ENCODE results near the gene COG5.

DNA sequence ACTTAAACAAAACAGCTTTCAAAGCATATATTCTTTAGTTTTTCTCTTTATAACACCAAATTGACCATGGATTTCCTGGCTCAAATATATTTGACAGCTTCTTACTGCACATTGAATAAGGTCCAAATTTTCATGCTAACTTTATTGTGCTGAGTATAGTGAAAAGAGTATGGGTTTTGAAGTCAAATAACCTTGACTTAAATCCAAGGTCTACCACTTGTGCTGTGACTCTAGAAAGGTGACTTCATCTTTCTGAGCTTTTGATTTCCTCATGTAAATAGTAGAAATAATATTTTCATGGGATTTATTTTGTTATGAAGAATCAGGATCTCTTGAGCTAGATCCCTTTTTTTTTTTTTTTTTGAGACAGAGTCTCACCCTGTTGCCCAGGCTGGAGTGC, 233.2 kb downstream of the COG5 start:
- no peak for TF ChIP-seq SMARCE1 (IDR thresholded peaks at IDR 0.05)
- TF ChIP-seq, protein P1, sequence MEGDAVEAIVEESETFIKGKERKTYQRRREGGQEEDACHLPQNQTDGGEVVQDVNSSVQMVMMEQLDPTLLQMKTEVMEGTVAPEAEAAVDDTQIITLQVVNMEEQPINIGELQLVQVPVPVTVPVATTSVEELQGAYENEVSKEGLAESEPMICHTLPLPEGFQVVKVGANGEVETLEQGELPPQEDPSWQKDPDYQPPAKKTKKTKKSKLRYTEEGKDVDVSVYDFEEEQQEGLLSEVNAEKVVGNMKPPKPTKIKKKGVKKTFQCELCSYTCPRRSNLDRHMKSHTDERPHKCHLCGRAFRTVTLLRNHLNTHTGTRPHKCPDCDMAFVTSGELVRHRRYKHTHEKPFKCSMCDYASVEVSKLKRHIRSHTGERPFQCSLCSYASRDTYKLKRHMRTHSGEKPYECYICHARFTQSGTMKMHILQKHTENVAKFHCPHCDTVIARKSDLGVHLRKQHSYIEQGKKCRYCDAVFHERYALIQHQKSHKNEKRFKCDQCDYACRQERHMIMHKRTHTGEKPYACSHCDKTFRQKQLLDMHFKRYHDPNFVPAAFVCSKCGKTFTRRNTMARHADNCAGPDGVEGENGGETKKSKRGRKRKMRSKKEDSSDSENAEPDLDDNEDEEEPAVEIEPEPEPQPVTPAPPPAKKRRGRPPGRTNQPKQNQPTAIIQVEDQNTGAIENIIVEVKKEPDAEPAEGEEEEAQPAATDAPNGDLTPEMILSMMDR (IDR thresholded peaks at IDR 0.05 in 2 of 3, conservative IDR thresholded peaks at IDR 0.05 in 1 of 3; ENCODE audit: insufficient read depth in 2 of 3, low read depth in 1 of 3, low read length in 3 of 3) = no peak
- TF ChIP-seq, protein P2, sequence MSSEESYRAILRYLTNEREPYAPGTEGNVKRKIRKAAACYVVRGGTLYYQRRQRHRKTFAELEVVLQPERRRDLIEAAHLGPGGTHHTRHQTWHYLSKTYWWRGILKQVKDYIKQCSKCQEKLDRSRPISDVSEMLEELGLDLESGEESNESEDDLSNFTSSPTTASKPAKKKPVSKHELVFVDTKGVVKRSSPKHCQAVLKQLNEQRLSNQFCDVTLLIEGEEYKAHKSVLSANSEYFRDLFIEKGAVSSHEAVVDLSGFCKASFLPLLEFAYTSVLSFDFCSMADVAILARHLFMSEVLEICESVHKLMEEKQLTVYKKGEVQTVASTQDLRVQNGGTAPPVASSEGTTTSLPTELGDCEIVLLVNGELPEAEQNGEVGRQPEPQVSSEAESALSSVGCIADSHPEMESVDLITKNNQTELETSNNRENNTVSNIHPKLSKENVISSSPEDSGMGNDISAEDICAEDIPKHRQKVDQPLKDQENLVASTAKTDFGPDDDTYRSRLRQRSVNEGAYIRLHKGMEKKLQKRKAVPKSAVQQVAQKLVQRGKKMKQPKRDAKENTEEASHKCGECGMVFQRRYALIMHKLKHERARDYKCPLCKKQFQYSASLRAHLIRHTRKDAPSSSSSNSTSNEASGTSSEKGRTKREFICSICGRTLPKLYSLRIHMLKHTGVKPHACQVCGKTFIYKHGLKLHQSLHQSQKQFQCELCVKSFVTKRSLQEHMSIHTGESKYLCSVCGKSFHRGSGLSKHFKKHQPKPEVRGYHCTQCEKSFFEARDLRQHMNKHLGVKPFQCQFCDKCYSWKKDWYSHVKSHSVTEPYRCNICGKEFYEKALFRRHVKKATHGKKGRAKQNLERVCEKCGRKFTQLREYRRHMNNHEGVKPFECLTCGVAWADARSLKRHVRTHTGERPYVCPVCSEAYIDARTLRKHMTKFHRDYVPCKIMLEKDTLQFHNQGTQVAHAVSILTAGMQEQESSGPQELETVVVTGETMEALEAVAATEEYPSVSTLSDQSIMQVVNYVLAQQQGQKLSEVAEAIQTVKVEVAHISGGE (CRISPR knock-in tag; IDR thresholded peaks at IDR 0.05) = no peak
- TF ChIP-seq HDAC1 (IDR thresholded peaks at IDR 0.05) = no peak
- TF ChIP-seq, protein P3, sequence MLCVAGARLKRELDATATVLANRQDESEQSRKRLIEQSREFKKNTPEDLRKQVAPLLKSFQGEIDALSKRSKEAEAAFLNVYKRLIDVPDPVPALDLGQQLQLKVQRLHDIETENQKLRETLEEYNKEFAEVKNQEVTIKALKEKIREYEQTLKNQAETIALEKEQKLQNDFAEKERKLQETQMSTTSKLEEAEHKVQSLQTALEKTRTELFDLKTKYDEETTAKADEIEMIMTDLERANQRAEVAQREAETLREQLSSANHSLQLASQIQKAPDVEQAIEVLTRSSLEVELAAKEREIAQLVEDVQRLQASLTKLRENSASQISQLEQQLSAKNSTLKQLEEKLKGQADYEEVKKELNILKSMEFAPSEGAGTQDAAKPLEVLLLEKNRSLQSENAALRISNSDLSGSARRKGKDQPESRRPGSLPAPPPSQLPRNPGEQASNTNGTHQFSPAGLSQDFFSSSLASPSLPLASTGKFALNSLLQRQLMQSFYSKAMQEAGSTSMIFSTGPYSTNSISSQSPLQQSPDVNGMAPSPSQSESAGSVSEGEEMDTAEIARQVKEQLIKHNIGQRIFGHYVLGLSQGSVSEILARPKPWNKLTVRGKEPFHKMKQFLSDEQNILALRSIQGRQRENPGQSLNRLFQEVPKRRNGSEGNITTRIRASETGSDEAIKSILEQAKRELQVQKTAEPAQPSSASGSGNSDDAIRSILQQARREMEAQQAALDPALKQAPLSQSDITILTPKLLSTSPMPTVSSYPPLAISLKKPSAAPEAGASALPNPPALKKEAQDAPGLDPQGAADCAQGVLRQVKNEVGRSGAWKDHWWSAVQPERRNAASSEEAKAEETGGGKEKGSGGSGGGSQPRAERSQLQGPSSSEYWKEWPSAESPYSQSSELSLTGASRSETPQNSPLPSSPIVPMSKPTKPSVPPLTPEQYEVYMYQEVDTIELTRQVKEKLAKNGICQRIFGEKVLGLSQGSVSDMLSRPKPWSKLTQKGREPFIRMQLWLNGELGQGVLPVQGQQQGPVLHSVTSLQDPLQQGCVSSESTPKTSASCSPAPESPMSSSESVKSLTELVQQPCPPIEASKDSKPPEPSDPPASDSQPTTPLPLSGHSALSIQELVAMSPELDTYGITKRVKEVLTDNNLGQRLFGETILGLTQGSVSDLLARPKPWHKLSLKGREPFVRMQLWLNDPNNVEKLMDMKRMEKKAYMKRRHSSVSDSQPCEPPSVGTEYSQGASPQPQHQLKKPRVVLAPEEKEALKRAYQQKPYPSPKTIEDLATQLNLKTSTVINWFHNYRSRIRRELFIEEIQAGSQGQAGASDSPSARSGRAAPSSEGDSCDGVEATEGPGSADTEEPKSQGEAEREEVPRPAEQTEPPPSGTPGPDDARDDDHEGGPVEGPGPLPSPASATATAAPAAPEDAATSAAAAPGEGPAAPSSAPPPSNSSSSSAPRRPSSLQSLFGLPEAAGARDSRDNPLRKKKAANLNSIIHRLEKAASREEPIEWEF (CRISPR knock-in tag; IDR thresholded peaks at IDR 0.05) = no peak
- no peak for TF ChIP-seq GABPA (tag; conservative IDR thresholded peaks at IDR 0.05; ENCODE audit: low read depth)
- no peak for TF ChIP-seq SIN3A (IDR thresholded peaks at IDR 0.05; ENCODE audit: borderline replicate concordance in 2 of 2, control insufficient read depth in 1 of 2, low read depth in 2 of 2, low read length in 2 of 2)
- TF ChIP-seq NCOA2 (IDR thresholded peaks at IDR 0.05; ENCODE audit: partially characterized antibody in 2 of 2) = no peak
- TF ChIP-seq, protein P4, sequence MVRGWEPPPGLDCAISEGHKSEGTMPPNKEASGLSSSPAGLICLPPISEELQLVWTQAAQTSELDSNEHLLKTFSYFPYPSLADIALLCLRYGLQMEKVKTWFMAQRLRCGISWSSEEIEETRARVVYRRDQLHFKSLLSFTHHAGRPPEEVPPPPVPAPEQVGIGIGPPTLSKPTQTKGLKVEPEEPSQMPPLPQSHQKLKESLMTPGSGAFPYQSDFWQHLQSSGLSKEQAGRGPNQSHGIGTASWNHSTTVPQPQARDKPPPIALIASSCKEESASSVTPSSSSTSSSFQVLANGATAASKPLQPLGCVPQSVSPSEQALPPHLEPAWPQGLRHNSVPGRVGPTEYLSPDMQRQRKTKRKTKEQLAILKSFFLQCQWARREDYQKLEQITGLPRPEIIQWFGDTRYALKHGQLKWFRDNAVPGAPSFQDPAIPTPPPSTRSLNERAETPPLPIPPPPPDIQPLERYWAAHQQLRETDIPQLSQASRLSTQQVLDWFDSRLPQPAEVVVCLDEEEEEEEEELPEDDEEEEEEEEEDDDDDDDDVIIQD (CRISPR knock-in tag; IDR thresholded peaks at IDR 0.05) = no peak
- TF ChIP-seq, protein P5, sequence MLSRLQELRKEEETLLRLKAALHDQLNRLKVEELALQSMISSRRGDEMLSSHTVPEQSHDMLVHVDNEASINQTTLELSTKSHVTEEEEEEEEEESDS (CRISPR knock-in tag; IDR thresholded peaks at IDR 0.05) = no peak
- TF ChIP-seq FOXK2 (conservative IDR thresholded peaks at IDR 0.05 in 1 of 2, IDR thresholded peaks at IDR 0.05 in 1 of 2; ENCODE audit: low read depth in 2 of 2) = no peak
- TF ChIP-seq, protein P6, sequence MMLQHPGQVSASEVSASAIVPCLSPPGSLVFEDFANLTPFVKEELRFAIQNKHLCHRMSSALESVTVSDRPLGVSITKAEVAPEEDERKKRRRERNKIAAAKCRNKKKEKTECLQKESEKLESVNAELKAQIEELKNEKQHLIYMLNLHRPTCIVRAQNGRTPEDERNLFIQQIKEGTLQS (IDR thresholded peaks at IDR 0.05) = no peak
- TF ChIP-seq, protein P6 (CRISPR knock-in tag; conservative IDR thresholded peaks at IDR 0.05) = no peak
- TF ChIP-seq ZNF212 (CRISPR knock-in tag; IDR thresholded peaks at IDR 0.05) = no peak
